H7 (cell line): Measurements from ENCODE around the gene NEDD4L. TPM values are rescaled to one million over a fixed set of nuclear protein-coding genes. Genes with fewer than 3 reads are reported as not detected.

Source experiments
- DNase-seq: peaks from one replicate; pipeline ENCODE4 v3.0.0; 2012
- H3K27me3 ChIP-seq: 2 replicates; pipeline ENCODE4 v1.6.0; 2011; ENCODE audit warnings: mild to moderate bottlenecking, low read length; ENCODE audit not compliant: control insufficient read depth, insufficient read depth
- H3K36me3 ChIP-seq: replicated peaks from 2 replicates; pipeline ENCODE4 v1.5.1; 2011; ENCODE audit warnings: low read length; ENCODE audit not compliant: control insufficient read depth, insufficient read depth
- H3K4me3 ChIP-seq: 2 replicates; pipeline ENCODE4 v1.5.1; 2011; ENCODE audit warnings: low read depth, mild to moderate bottlenecking, control low read depth, low read length, moderate library complexity; ENCODE audit not compliant: insufficient read depth
- total RNA-seq: library from RNA; depleted of rRNA; stranded (reverse); fragments of >200 nt; shearing (Covaris generic); gene quantifications from 2 replicates; pipeline ENCODE4 v1.2.3, GENCODE V29; 2014

Gene NEDD4L
- total RNA-seq, 1 experiment from 2014 or later, result 39.8 TPM

DNA sequence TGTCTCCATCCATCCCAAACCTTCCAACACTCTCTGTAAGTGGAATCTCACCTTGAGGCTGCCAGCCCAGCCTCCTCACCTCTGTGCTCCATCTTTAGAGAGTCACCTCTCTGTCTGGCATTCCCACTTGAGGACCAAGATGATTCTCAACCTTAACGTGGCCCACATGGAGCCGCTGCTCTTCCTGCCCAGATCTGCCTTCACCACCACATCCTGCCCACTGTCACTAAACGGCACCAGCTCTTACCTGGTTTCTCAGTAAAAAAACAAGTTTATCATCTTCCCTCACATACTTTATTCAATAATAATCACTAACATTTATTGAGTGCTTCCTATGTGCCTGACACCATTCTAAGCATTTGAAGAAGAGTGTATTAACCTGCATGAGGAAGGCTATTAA, 80.4 kb downstream of the NEDD4L start:
- no peaks in the 10 kb centered on the region for H3K36me3 ChIP-seq
- no peaks in the 10 kb centered on the region for H3K27me3 ChIP-seq
- no peak for DNase-seq
- H3K4me3 ChIP-seq, result no peak overlapping the region

DNA sequence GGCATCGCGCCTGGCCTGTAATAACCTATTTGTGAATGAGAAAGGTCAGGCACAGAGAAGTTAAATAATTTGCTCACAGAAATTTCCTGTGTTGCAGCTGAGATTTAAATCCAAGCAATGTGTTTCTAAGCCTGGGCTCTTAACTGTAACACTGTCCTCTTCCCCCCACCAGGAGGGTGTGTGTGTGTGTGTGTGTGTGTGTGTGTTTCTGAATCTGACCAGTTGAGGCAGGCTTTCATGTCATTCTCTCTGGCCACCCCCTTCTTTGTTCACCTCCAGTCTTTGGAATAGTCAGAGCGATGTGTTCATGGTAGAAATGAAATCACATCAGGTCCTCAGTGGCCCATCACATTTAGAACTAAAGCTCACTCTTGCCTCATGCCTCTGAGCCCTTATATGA, 81.2 kb downstream of the NEDD4L start:
- H3K36me3 ChIP-seq, result no peaks in the 10 kb centered on the region
- peak; percentile 47 for DNase-seq
- H3K4me3 ChIP-seq, result no peak overlapping the region
- no peaks in the 10 kb centered on the region for H3K27me3 ChIP-seq

DNA sequence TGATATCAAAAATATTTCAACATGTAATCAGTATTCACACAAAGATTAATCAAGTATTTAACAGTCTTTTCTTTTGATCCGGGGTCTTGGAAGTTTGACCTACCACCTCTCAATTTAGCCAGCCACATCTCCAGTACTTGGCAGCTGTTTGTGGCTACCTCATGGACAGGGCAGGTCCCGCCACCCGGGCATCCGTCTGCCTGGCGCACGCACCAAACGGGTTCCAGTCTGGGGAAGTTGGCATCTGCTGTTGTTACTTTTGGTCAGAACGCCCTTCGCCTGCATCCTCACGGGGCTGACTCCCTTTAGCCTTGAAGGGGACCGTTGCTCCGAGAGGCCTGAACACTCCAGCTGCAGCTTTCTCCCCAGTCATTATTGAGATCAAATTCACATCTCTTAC, 81.7 kb downstream of the NEDD4L start:
- DNase-seq, result no peak
- no peaks in the 10 kb centered on the region for H3K36me3 ChIP-seq
- H3K4me3 ChIP-seq, result no peak overlapping the region
- H3K27me3 ChIP-seq, result no peaks in the 10 kb centered on the region

DNA sequence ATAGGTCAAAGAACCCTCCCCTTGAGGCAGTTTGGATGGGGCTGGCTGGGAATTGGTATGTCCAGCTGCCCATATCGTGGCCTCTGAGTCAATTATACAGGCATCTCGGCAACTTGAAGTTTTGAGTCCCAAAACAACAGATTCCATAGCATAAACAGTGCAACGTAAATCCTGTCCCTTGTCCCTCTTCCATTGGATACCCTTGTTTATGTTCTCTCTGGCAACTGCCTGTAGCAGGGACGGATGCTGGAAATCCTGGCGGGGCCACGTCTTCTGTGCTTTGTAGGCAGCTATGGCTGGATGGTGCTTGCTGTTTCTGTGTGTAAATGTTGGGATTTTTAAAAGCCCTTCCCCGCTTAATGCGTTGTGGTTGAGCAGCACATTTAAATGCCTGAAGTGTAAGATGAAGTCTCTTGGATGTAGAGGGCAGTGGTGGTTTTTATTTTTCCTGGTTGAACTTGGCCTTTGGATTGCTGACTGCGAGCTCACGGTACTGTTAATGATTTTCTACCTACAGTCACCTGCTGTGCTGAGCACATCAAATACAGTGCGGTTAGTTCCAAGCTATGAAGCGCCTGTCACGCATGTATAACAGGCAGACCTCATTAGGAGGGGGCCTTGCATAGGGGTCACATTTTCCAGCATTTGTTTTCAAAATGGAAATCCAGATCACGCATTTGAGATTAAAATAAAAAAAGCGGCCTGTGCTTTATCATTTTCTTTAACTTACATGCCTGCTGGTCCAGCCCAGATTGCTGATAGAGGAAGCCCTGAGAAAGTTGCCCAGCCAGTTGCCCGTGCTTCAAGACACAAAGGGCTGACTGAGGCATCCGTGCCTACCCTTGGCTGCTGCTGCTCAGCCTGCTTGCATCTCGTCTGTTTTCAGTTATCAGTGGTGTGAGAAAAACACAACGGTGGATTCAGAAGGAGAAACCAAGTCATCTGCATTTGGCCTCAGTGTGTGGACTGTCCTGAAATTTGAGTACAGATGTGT, 84.7 kb downstream of the NEDD4L start:
- DNase-seq, result no peak
- H3K4me3 ChIP-seq, result no peak overlapping the region

DNA sequence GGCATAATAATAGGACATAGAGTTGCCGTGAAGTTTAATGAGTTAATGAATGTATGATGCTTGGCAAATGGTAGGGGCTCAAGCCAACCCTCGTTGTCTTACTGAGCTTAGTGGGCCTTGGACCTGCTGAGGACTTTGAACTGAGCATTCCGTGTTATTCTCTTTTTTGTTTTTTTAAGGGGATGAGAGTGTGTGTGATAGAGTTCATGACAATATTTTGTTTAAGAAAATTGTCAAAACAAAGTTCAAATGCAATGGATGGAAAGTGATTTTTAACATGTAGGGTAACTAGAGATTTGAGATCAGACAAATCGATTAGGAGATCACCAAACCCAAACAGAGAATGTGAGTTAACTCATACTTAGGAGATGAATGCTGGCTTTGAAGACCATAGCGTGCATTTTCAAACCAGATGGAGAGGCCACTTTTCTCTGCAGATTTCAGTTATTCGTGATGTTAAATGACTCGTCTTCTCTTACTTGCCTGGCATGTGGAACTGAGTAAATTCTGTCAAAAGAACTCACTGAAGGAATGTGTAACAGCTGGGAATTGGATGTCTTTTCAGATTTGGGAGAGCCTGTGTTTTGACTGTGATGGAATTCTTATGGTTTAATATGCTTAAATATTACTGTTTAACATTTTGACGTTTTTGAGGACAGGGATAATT, 88.7 kb downstream of the NEDD4L start:
- no peak overlapping the region for H3K4me3 ChIP-seq
- no peaks in the 10 kb centered on the region for H3K27me3 ChIP-seq
- H3K36me3 ChIP-seq, result no peaks in the 10 kb centered on the region
- no peak for DNase-seq

More for the DNA sequence above, 84.7 kb downstream of the NEDD4L start:
- no peaks in the 10 kb centered on the region for H3K27me3 ChIP-seq
- no peaks in the 10 kb centered on the region for H3K36me3 ChIP-seq

DNA sequence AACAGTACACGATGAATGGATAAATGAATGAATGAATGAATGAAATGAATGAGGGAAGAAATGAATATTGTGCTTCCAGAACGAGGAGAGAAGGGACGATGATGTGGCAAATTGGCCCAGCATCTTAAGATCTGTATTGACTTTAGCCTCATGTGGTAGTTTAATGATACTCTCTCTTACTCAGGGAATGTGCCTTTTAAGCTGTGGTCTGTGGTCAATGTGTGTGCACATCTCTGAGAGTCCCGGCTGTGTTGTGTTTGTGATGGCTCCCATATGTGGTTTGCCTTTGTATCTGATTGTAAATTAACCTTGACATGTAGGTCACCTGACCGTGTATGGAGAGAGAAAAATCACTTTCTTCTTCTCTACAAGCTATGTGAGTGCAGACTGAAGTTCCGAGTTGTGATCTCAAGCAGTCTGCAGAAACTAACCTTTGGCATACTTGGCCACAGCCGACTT, 91.2 kb downstream of the NEDD4L start:
- H3K4me3 ChIP-seq, result no peak overlapping the region
- no peak for DNase-seq

DNA sequence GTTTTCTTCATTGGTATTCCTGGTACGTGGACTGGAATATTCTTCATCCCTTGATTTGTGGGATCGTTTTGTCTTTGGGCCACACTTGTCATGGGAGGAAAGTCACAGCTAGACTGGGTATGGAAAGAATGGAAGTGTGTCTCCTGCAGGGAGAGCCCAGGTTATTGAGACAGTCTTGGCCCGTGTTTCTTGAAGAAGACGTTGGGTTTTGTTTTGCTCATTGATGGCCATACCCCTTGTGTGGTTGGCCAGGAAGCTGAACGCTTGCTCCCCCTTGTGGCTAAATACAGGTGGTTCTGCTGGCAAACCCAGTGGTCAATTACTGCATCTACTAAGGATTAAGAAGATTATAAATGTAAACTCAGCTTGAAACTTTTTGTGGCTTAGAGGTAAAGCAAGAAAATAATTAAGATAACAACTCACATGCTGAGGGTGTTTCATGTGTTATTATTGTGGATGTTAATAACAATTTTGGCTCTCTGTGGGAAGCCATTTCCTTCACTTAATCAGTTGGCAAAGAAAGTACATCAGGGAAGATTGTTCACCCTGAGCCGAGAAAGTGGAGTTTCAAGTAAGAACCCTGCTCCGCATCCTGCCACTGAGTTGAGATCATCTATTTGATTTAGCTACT, 91.8 kb downstream of the NEDD4L start:
- DNase-seq, result peak; percentile 84
- H3K36me3 ChIP-seq, result no peaks in the 10 kb centered on the region
- no peaks in the 10 kb centered on the region for H3K27me3 ChIP-seq
- H3K4me3 ChIP-seq, result no peak overlapping the region

More for the DNA sequence above, 91.2 kb downstream of the NEDD4L start:
- Histone ChIP-seq H3K27me3 (no peaks in the 10 kb centered on the region), H3K36me3 (no peaks in the 10 kb centered on the region)

DNA sequence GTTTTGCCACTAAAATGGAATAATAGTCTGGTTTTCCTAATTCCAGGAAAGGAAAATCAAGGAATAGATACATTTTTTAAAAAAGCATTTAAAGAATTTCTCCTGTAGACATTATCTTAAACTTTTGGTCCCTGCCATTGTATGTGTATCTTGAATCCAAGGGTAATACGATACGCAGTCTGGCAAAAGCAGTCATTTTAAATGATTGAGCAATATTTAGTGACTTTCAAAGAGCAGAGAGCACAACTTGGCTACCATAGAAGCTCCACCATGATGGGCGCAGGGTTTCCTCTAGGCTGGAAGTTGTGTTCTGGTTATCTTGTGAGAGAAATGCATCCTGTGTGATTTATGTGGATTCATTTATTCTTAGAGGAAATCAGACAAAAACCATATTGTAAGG, 92.9 kb downstream of the NEDD4L start:
- Histone ChIP-seq H3K4me3 (no peak overlapping the region), H3K27me3 (no peaks in the 10 kb centered on the region), H3K36me3 (no peaks in the 10 kb centered on the region)
- no peak for DNase-seq

DNA sequence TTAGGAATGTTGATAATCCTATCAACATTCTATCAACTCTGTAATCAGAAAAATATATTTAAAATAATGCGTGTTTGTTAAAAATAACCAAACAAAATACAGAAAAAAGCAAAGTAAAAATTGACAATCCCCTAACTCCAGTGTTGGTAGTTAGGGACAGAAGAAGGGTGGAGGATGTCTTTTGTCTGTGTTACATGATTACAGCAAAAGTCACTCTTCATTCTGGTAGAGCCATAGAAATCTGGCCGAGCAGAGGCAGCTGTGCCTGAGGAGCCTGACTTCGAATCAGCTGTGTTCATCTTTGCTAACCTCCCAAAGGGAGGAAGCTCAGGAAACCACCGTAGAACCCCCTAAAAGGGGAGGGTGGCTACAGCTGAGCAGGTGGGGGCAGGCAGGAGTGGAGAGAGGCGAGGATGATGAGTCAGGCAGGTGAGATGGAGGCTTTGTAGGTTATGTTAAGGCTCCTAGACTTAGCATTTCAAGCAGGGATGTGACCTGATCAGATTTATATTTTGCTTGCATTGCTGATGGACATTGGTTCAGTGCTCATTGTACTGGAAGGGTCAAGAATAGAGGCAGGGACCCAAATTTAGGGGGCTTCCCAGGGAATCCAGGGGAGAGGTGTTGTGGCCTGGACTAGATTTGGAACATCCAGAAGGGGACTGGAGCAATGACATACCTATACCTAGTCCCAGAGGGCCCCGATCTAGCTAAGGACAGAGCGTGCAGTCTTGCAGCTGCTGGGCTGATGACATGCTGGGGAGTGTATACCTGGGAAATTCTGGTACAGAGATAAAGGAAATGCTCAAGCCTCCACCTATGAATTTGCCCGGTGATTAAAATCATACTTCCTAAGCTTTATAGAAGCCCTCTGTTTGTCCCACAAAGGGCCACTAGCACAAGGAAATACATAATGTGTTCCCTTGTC, 95.7 kb downstream of the NEDD4L start:
- no peaks in the 10 kb centered on the region for H3K36me3 ChIP-seq
- DNase-seq, result peak; percentile 46
- no peaks in the 10 kb centered on the region for H3K27me3 ChIP-seq
- H3K4me3 ChIP-seq, result no peak overlapping the region

DNA sequence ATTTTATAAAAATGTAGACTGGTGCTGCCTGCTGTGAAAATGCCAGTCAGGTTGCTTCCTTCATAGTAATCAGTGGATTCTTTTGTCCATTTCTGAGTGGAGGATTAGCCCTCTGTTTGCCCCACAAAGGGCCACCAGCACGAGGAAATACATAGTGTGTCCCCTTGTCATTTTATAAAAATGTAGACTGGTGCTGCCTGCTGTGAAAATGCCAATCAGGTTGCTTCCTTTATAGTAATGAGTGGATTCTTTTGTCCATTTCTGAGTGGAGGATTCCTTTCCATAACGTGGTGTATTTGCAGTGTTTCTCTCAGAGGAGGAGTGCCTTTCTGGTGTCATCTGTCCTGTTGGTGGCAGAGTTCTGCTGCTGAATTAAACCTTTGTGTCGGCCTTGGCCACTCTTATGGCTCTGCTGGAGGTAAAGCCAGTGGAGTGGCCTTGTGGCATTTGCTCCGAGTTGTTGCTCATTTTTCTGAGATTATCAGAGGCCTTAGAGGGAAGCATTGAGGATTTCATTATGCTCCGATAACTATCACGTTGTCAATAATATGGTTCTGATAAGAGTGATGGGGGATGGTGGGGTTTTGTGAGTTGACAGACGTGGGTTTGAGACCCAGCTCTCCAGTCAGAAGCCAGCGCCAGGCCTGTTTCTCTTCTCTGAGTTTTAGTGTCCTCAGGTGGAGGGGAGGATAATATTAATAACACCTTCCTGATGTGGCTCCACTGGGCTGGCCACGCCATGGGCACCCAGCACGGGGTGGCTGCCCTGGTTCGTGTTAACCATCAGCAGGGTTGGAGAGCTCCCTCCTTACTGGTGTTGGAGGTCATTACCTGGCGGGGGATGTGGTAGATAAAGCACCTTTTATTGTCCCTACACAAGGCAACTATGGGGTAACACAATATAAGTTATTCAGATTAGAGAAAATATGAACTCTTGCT, 96.6 kb downstream of the NEDD4L start:
- DNase-seq, result no peak
- H3K27me3 ChIP-seq, result no peaks in the 10 kb centered on the region
- no peak overlapping the region for H3K4me3 ChIP-seq
- no peaks in the 10 kb centered on the region for H3K36me3 ChIP-seq

DNA sequence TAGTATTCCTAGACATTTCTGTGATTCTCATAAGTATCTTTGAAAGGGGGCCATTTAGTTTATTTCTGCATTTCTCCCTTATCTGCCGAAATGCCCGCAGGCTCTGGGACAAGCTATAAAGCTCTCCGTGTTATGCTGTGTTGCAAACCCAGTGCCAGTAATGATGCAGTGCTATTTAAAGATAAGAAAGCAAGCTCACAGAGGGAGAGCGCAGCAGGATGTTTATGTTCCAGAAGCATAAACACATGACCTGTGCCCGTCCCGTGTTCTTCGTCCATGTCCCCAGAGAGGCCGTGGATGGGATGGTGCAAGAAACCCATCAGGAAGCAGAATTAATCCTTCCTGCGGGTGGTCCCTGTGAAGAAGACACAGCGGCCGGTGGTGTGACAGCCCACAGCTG, 99.4 kb downstream of the NEDD4L start:
- H3K36me3 ChIP-seq, result no peaks in the 10 kb centered on the region
- no peak for DNase-seq
- no peaks in the 10 kb centered on the region for H3K27me3 ChIP-seq
- H3K4me3 ChIP-seq, result no peak overlapping the region

DNA sequence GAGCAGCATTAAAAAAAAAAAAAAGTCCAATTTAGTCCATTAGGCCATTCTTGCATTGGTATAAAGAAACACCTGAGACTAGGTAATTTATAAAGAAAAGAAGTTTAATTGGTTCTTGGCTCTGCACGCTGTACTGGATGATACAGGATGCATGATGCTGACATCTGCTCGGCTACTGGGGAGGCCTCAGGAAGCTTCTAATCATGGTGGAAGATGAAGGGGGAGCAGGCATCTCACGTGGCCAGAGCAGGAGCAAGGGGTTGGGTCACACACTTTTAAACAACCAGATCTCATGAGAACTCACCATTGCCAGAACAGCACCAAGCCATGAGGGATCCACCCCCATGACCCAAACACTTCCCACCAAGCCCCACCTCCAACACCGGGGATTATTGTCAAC, 100.1 kb downstream of the NEDD4L start:
- DNase-seq, result no peak
- H3K27me3 ChIP-seq, result no peaks in the 10 kb centered on the region
- H3K4me3 ChIP-seq, result no peak overlapping the region
- no peaks in the 10 kb centered on the region for H3K36me3 ChIP-seq

DNA sequence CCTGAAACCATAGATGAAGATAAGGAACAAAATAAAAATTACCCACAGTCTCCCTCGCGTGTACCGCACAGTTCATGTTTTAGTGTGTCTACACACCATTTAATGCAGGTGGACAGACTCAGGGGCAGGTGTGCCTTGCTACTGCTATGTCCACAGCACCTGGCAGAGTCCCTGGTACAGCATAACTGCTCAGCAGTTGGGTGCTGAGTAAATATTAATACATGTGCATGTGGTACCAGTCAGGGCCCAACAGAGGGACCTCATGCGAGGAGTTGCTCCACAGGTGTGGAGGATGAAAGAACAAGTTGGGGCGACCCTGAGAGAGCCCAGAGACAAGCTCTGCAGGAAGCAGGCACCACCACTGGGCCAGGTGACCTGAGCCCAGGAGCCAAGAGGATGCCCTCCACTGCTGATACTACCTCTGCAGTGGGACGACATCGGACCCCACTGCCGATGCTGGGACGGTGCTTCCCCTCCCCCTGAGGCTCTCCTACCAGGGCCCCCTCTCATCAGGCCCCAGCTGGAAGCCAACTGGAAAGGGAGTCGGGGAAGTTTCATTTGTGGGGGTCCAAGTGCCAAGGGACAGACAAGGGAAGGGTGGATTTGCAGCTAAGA, 100.8 kb downstream of the NEDD4L start:
- no peaks in the 10 kb centered on the region for H3K27me3 ChIP-seq
- H3K36me3 ChIP-seq, result no peaks in the 10 kb centered on the region
- no peak for DNase-seq
- no peak overlapping the region for H3K4me3 ChIP-seq
